Liver (tissue), 9 donors: ENCODE results near the gene PAPOLA. TPM values are rescaled to one million over a fixed set of nuclear protein-coding genes. Genes with fewer than 3 reads are reported as not detected.

Source experiments
- DNase-seq: peaks from one replicate; pipeline ENCODE4 v3.0.0-alpha.2; 2017; ENCODE audit warnings: low spot score
- H3K27ac ChIP-seq, 2 donors: one replicate each; pipeline ENCODE4 v1.7.0; 2013; ENCODE audit warnings: inconsistent platforms in 2 of 2, low read length in 2 of 2, control low read depth in 1 of 2, low read depth in 1 of 2, mild to moderate bottlenecking in 1 of 2
- H3K27me3 ChIP-seq, 4 donors: one replicate each; pipeline versions ENCODE4 v1.6.1 to v1.7.0; 2013; ENCODE audit warnings: low read length in 3 of 4, inconsistent platforms in 1 of 4, mild to moderate bottlenecking in 1 of 4, moderate library complexity in 1 of 4; ENCODE audit not compliant: control insufficient read depth in 4 of 4, insufficient read depth in 4 of 4
- H3K36me3 ChIP-seq, 4 donors: one replicate each; pipeline versions ENCODE4 v1.6.1 to v1.7.0; 2013; ENCODE audit warnings: low read length in 3 of 4, mild to moderate bottlenecking in 3 of 4, low read depth in 1 of 4, moderate library complexity in 1 of 4; ENCODE audit not compliant: control insufficient read depth in 4 of 4, insufficient read depth in 3 of 4
- H3K4me1 ChIP-seq, 4 donors: one replicate each; pipeline versions ENCODE4 v1.6.1 to v1.7.0; 2013; ENCODE audit warnings: low read length in 3 of 4, mild to moderate bottlenecking in 3 of 4, moderate library complexity in 1 of 4; ENCODE audit not compliant: control insufficient read depth in 4 of 4, insufficient read depth in 4 of 4
- H3K4me3 ChIP-seq, 3 donors: one replicate each; pipeline versions ENCODE4 v1.6.1 to v1.7.0; 2013; ENCODE audit warnings: low read length in 3 of 3, control low read depth in 1 of 3, low read depth in 1 of 3, mild to moderate bottlenecking in 1 of 3
- H3K9ac ChIP-seq, 2 donors: one replicate each; pipeline ENCODE4 v1.7.0; 2013; ENCODE audit warnings: low read length in 2 of 2, mild to moderate bottlenecking in 2 of 2, moderate library complexity in 2 of 2, control low read depth in 1 of 2, low read depth in 1 of 2
- H3K9me3 ChIP-seq, 4 donors: one replicate each; pipeline versions ENCODE4 v1.6.1 to v1.7.0; 2013; ENCODE audit warnings: low read length in 3 of 4; ENCODE audit not compliant: control insufficient read depth in 4 of 4
- EGR1 ChIP-seq, 2 donors: IDR thresholded peaks; 2 replicates each; pipeline ENCODE4 v1.6.1; 2016 to 2018; ENCODE audit warnings: antibody characterized with exemption in 2 of 2, low read depth in 2 of 2
- FOXA1 ChIP-seq: IDR thresholded peaks from 2 replicates; pipeline ENCODE4 v1.6.1; 2016; ENCODE audit warnings: antibody characterized with exemption
- FOXA2 ChIP-seq: IDR thresholded peaks from 2 replicates; pipeline ENCODE4 v1.6.1; 2016; ENCODE audit warnings: antibody characterized with exemption
- GABPA ChIP-seq, 2 donors: IDR thresholded peaks in 1 of 2; conservative IDR thresholded peaks in 1 of 2; 2 replicates each; pipeline ENCODE4 v1.6.1; 2016; ENCODE audit warnings: antibody characterized with exemption in 2 of 2, mild to moderate bottlenecking in 1 of 2, moderate library complexity in 1 of 2
- JUND ChIP-seq, 2 donors: IDR thresholded peaks; 2 replicates each; pipeline ENCODE4 v1.6.1; 2016; ENCODE audit warnings: antibody characterized with exemption in 2 of 2
- NR2F2 ChIP-seq: IDR thresholded peaks from 2 replicates; pipeline ENCODE4 v1.6.1; 2016; ENCODE audit warnings: antibody characterized with exemption
- RAD21 ChIP-seq, 2 donors: IDR thresholded peaks; 2 replicates each; pipeline ENCODE4 v1.6.1; 2016; ENCODE audit warnings: antibody characterized with exemption in 2 of 2, mild to moderate bottlenecking in 2 of 2
- RXRA ChIP-seq, 2 donors: IDR thresholded peaks; 2 replicates each; pipeline ENCODE4 v1.6.1; 2017 to 2018; ENCODE audit warnings: antibody characterized with exemption in 2 of 2, mild to moderate bottlenecking in 1 of 2
- SP1 ChIP-seq: IDR thresholded peaks from 2 replicates; pipeline ENCODE4 v1.6.1; 2018; ENCODE audit warnings: antibody characterized with exemption, mild to moderate bottlenecking
- TAF1 ChIP-seq: conservative IDR thresholded peaks from 2 replicates; pipeline ENCODE4 v1.6.1; 2016; ENCODE audit warnings: antibody characterized with exemption, mild to moderate bottlenecking
- YY1 ChIP-seq: IDR thresholded peaks from 2 replicates; pipeline ENCODE4 v1.6.1; 2016; ENCODE audit warnings: antibody characterized with exemption, mild to moderate bottlenecking
- WGBS: extraction: QIAGEN DNeasy Blood & Tissue Kit; methylation state at CpG from one replicate; pipeline ENCODE4 v1.1.7; 2013; 5-methylcytosine and 5-hydroxymethylcytosine counted together
- polyA plus RNA-seq, 2 donors: library from polyadenylated mRNA; stranded (reverse) in 1 of 2; unstranded in 1 of 2; fragments of 200-250 nt in 1 of 2; fragments of >200 nt in 1 of 2; fragmentation: Nextera tagmentation in 1 of 2; extraction: Ambion mirVana in 1 of 2; gene quantifications; one replicate each; pipeline versions ENCODE4 v1.2.1 to v1.2.3, GENCODE V29; 2013 to 2015
- total RNA-seq, 2 donors: library from RNA; depleted of rRNA; stranded (reverse); fragments of >200 nt; gene quantifications; one replicate each; pipeline ENCODE4 v1.2.3, GENCODE V29; 2014
- TF ChIP-seq, protein P1 (sequence below): fragments of 150-350 bp; IDR thresholded peaks from 2 replicates; pipeline ENCODE4 v1.5.1; 2017; ENCODE audit warnings: improper control_type of control experiment, low read depth, low read length; ENCODE audit not compliant: missing input control
- TF ChIP-seq, protein P2 (sequence below): IDR thresholded peaks from 2 replicates; pipeline ENCODE4 v1.6.1; 2016; ENCODE audit warnings: antibody characterized with exemption
- TF ChIP-seq, protein P3 (sequence below): IDR thresholded peaks from 2 replicates; pipeline ENCODE4 v1.6.1; 2016; ENCODE audit warnings: antibody characterized with exemption
- TF ChIP-seq, protein P4 (sequence below): IDR thresholded peaks from 2 replicates; pipeline ENCODE4 v1.6.1; 2016; ENCODE audit warnings: antibody characterized with exemption, mild to moderate bottlenecking
- TF ChIP-seq, protein P5 (sequence below): IDR thresholded peaks from 2 replicates; pipeline ENCODE4 v1.6.1; 2016; ENCODE audit warnings: antibody characterized with exemption
- donor health status: healthy.
- donor health status: healthy.
- donor health status: healthy.
- donor health status: healthy.
- donor health status: healthy.

Gene PAPOLA
- total and polyA plus RNA-seq, 4 donors = 29.4 to 107 (median 71.6) TPM

- Histone ChIP-seq H3K4me3 (no peak overlapping the region), H3K4me1 (peaks cover 14 to 63% (median 45%) of the 10 kb centered on the region in 4 donors), H3K27ac (no peak overlapping the region), H3K9me3 (no peaks in the 10 kb centered on the region), H3K36me3 (peaks cover 0 to 1% (median 0%) of the 10 kb centered on the region in 4 donors), H3K27me3 (no peaks in the 10 kb centered on the region), H3K9ac (no peak overlapping the region)
- no peak for DNase-seq
- TF ChIP-seq, protein P1, sequence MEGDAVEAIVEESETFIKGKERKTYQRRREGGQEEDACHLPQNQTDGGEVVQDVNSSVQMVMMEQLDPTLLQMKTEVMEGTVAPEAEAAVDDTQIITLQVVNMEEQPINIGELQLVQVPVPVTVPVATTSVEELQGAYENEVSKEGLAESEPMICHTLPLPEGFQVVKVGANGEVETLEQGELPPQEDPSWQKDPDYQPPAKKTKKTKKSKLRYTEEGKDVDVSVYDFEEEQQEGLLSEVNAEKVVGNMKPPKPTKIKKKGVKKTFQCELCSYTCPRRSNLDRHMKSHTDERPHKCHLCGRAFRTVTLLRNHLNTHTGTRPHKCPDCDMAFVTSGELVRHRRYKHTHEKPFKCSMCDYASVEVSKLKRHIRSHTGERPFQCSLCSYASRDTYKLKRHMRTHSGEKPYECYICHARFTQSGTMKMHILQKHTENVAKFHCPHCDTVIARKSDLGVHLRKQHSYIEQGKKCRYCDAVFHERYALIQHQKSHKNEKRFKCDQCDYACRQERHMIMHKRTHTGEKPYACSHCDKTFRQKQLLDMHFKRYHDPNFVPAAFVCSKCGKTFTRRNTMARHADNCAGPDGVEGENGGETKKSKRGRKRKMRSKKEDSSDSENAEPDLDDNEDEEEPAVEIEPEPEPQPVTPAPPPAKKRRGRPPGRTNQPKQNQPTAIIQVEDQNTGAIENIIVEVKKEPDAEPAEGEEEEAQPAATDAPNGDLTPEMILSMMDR = no peak
- TF ChIP-seq JUND (IDR thresholded peaks at IDR 0.05) (no peak), FOXA1 (no peak), RXRA (IDR thresholded peaks at IDR 0.05) (no peak), YY1 (no peak), FOXA2 (no peak), SP1 (no peak), TAF1 (no peak)
- TF ChIP-seq, protein P2, sequence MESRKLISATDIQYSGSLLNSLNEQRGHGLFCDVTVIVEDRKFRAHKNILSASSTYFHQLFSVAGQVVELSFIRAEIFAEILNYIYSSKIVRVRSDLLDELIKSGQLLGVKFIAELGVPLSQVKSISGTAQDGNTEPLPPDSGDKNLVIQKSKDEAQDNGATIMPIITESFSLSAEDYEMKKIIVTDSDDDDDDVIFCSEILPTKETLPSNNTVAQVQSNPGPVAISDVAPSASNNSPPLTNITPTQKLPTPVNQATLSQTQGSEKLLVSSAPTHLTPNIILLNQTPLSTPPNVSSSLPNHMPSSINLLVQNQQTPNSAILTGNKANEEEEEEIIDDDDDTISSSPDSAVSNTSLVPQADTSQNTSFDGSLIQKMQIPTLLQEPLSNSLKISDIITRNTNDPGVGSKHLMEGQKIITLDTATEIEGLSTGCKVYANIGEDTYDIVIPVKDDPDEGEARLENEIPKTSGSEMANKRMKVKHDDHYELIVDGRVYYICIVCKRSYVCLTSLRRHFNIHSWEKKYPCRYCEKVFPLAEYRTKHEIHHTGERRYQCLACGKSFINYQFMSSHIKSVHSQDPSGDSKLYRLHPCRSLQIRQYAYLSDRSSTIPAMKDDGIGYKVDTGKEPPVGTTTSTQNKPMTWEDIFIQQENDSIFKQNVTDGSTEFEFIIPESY = no peak
- TF ChIP-seq, protein P3, sequence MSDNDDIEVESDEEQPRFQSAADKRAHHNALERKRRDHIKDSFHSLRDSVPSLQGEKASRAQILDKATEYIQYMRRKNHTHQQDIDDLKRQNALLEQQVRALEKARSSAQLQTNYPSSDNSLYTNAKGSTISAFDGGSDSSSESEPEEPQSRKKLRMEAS = no peak
- TF ChIP-seq, protein P4, sequence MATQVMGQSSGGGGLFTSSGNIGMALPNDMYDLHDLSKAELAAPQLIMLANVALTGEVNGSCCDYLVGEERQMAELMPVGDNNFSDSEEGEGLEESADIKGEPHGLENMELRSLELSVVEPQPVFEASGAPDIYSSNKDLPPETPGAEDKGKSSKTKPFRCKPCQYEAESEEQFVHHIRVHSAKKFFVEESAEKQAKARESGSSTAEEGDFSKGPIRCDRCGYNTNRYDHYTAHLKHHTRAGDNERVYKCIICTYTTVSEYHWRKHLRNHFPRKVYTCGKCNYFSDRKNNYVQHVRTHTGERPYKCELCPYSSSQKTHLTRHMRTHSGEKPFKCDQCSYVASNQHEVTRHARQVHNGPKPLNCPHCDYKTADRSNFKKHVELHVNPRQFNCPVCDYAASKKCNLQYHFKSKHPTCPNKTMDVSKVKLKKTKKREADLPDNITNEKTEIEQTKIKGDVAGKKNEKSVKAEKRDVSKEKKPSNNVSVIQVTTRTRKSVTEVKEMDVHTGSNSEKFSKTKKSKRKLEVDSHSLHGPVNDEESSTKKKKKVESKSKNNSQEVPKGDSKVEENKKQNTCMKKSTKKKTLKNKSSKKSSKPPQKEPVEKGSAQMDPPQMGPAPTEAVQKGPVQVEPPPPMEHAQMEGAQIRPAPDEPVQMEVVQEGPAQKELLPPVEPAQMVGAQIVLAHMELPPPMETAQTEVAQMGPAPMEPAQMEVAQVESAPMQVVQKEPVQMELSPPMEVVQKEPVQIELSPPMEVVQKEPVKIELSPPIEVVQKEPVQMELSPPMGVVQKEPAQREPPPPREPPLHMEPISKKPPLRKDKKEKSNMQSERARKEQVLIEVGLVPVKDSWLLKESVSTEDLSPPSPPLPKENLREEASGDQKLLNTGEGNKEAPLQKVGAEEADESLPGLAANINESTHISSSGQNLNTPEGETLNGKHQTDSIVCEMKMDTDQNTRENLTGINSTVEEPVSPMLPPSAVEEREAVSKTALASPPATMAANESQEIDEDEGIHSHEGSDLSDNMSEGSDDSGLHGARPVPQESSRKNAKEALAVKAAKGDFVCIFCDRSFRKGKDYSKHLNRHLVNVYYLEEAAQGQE = no peak
- TF ChIP-seq, protein P5, sequence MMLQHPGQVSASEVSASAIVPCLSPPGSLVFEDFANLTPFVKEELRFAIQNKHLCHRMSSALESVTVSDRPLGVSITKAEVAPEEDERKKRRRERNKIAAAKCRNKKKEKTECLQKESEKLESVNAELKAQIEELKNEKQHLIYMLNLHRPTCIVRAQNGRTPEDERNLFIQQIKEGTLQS = no peak
- 97% methylated on average over 1 of the region's 1 CpG for WGBS
These were observed 13.5 kb downstream of the PAPOLA start for GRCh38 chr14:96515731-96516130.

DNA sequence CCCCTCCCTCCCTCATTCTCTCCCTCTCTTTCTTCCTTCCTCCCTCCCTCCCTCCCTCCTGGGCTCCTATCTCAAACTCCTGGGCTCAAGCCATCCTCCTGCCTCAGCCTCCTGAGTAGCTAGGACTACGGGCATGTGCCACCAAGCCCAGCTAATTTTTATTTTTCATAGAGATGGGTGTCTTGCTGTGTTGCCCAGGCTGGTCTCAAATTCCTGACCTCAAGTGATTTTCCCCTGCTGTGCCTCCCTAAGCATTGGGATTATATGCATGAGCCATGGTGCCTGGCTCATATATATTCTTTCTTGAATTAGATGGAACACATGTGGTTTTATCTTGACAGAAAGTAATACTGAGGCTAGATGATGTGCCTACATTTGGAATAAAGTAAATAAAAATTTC, 14.2 kb downstream of the PAPOLA start:
- TF ChIP-seq, protein P5 = no peak
- TF ChIP-seq RXRA (IDR thresholded peaks at IDR 0.05) (no peak), FOXA2 (no peak), FOXA1 (no peak), YY1 (no peak), JUND (IDR thresholded peaks at IDR 0.05) (no peak), EGR1 (IDR thresholded peaks at IDR 0.05; ENCODE audit: low read depth in 2 of 2) (no peak), NR2F2 (no peak), GABPA (IDR thresholded peaks at IDR 0.05 in 1 of 2, conservative IDR thresholded peaks at IDR 0.05 in 1 of 2) (no peak), TAF1 (no peak), RAD21 (IDR thresholded peaks at IDR 0.05) (no peak), SP1 (no peak)
- TF ChIP-seq, protein P4 = no peak
- TF ChIP-seq, protein P3 = no peak
- Histone ChIP-seq H3K27me3 (no peaks in the 10 kb centered on the region), H3K27ac (no peak overlapping the region), H3K4me3 (no peak overlapping the region), H3K9ac (no peak overlapping the region), H3K4me1 (peaks cover 14 to 56% (median 39%) of the 10 kb centered on the region in 4 donors), H3K9me3 (no peaks in the 10 kb centered on the region), H3K36me3 (peaks cover 0 to 2% (median 0%) of the 10 kb centered on the region in 4 donors)
- 92% methylated on average over 1 of the region's 1 CpG for WGBS
- no peak for DNase-seq
